ENCODE measurements around the gene ING1.
"Not testable (repeated sequence)": the region's sequence is repeated elsewhere in the genome, so short reads cannot be mapped to it uniquely, and the experiment has no call there.

ING1 gene

GRCh38 chr13:110695774-110696173, 17.7 kb upstream of the ING1 start:
- not testable (repeated sequence) for DNase-seq

GRCh38 chr13:110696776-110697175, 16.7 kb upstream of the ING1 start:
- no peak for DNase-seq

GRCh38 chr13:110697842-110698241, 15.7 kb upstream of the ING1 start:
- no peak for DNase-seq

GRCh38 chr13:110698689-110699088, 14.8 kb upstream of the ING1 start:
- no peak for DNase-seq

GRCh38 chr13:110699148-110700145, 14.1 kb upstream of the ING1 start:
- no peak for DNase-seq

- no peak for DNase-seq
Observed at GRCh38 chr13:110700186-110700585, 13.3 kb upstream of the ING1 start.

- no peak for DNase-seq
Observed at GRCh38 chr13:110700641-110701040, 12.9 kb upstream of the ING1 start.

- DNase-seq: not testable (repeated sequence)
Observed at GRCh38 chr13:110701061-110701460, 12.4 kb upstream of the ING1 start.

GRCh38 chr13:110702089-110702488, 11.4 kb upstream of the ING1 start:
- DNase-seq: no peak

GRCh38 chr13:110702591-110703526, 10.6 kb upstream of the ING1 start:
- DNase-seq: no peak

GRCh38 chr13:110705356-110705825, 8.1 kb upstream of the ING1 start:
- DNase-seq: no peak

- peak; percentile 92 for DNase-seq
Observed at GRCh38 chr13:110705826-110706569, 7.5 kb upstream of the ING1 start, which contains the start of gene CARS2. TSS of gene CARS2 (minus strand) at chr13:110706116. CDS start at chr13:110706093, 23 bp downstream.

- no peak for DNase-seq
Observed at GRCh38 chr13:110706570-110707372, 6.7 kb upstream of the ING1 start.

GRCh38 chr13:110712081-110712848, 1.2 kb upstream of the ING1 start:
- DNase-seq: peak; percentile 77

GRCh38 chr13:110712849-110713641, 455 bp upstream of the ING1 start:
- DNase-seq: peak; percentile 97

- DNase-seq: no peak
Observed at GRCh38 chr13:110713981-110714796, 689 bp downstream of the ING1 start.

- no peak for DNase-seq
Observed at GRCh38 chr13:110714797-110715394, 1.4 kb downstream of the ING1 start.

All from NCI-H187 treated with DMSO at 0.1 percent for 48 hours (cell line).